NCI-H345 (cell line): ENCODE data around the gene FRMPD4.

Experiments
- DNase-seq: peaks from one replicate; lab custom pipeline; 2025; lab: John Stamatoyannopoulos, UW

Gene FRMPD4

DNA sequence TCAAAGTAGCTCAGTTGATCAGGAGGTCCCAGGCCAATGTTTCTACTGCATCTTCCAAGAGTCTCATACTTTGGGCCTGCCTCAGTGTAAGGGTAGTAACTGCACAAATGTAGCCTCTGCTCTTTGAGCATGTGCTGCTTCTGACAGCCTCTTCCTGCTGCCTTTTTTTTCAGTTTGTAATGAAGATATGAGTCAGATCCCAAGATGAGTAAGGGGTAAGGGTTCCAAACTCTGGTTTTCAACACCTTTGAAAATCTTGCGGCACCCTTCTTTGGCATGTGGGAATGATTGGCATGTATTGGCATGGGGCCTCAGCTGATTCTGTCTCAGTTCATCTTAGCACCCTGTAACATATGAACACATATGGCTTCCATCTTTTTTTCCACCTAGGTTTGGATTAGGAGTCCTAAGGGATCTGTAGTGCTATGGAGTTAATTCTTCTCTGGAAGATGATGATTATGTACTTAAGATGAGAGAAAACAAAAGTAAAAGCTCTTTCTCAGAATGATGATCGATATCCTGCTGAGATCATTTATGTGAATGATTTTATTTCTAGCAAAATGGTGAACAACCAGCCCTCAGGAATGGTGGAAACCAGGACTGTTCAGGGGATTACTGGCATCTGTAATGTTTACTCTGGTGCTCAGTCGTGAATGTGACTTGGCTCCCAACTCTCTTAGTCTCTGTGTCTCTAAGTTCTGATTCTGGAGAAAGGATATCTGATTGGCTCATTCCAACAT, 534.3 kb downstream of the FRMPD4 start:
- DNase-seq: no peak

DNA sequence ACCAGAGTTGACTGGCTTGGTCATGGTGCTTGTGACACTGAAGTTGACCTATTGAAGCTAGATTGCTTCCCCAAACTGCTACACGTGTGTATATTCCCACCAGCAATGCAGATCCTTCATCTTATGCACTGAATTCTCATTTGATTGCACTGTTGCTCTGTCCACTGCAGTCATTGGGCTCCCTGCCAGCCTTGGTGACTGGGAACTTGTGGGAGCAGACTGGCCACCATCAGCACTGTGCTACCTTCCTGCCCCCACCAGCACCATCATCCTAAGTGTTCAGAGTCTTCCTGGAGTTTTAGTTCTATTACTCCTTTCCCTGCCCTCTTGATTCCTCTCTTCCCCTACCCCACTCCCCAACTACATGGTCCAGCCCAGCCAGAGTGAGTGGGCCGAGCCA, 535.2 kb downstream of the FRMPD4 start:
- DNase-seq: no peak

DNA sequence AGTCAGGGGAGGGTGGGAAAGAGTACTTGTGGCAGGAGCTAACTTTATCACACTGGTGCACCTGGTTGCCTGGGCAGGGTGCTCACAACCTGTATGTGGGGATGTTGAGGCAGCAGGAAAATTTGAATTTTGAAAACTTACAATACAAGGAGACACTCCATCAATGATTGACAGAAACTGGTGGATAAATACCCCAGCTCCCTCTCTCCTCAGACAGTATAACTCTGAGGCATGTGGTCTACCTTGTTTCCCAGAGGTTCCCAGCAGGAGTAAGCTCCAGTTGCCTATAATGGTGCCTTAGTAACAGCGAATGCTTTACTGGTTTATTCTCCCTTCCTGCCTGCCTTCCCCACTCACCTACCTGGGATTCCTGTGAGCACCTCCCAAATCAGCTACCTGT, 541.2 kb downstream of the FRMPD4 start:
- no peak for DNase-seq

DNA sequence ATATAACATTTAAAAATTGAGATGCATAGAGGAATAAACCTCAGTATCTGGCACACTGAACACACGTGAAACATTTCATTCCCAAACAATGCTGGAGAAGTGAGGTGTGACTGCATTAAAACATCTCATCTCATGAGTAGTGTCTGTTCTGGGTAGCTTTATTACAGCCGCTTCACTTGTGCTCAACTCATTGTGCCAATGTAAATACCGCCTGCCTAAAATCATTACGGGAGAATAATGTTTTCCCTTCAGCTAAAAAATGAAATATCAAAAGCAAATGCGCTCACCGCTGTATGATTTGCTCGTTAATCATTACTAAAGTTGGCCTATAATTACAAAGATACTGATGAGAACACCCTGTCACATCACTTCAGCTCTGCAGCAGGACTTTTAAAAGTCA, 542.8 kb downstream of the FRMPD4 start:
- peak; percentile 52 for DNase-seq

DNA sequence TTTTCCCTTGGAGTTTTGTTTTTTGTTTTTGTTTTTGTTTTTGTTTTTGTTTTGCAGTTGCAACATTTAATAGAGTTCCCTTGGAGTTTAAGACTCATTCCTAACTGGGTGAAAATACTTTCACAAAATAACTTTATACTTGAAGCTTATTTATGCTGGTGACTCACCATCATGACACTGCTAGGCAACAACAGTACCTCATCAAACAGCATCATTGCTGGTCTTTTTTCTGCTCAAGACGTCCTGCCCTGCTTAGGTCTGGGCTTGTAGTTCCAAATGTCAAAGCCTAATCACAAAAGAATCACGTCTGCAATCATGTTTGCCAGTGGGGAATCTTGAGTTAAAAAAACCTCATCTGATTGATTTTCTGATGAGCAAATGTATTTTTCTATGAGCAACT, 547.3 kb downstream of the FRMPD4 start:
- DNase-seq: no peak

DNA sequence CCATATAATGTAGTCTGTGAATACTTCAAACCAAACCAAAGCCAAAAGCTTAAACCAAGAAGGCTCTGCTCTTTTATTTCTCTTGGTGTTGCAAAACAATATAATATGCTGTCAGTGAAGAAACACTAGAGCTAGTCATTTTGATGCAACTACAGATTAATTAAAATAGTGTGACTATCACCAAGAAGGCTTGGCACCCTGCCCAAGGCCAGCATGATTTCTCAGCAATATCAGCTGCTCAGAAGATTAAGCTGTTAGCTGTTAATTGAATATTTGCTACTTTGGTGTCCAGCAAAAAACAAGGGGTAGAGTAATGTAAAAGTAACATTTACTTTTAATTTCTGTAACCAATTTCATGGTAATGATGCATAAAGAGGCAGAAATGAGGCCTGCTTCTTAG, 548.1 kb downstream of the FRMPD4 start:
- DNase-seq: no peak

DNA sequence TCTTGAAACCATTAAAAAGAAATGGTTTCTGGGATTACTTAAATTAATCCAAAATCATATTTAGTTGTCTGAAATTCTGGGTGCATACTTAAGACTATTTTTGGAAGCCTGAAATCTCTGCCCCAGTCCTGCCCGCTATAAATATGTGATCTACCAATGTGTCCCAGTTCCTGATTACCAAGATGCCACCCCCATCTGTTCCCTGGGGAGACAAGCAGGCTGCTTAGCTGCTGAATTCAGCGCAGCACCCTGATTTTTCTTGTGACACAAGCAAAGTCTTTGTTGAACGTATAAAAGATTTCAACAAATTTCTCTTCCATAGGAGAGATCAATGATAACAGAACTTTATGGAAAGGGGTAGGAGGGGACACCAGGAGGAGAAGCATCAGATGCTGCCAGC, 552.4 kb downstream of the FRMPD4 start:
- DNase-seq: no peak

DNA sequence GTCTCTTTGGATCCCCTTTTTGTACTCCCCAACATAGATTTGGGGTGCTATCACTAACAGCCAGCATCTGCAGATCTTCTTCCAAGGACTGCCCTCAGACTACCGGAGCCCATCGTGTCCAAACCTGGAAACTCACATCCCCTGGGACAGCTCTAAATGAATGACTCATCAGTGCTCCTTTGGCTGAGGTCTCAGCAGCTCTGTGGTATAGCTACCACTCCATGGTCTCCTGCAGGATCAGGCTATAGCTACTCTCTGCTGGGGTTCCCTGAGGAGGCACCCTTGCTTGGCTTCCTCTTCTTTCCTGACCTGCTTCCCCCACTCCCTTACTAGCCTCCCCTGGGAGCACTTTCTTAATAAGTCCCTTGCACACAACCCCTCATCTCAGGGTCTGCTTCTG, 555.5 kb downstream of the FRMPD4 start:
- DNase-seq: no peak

DNA sequence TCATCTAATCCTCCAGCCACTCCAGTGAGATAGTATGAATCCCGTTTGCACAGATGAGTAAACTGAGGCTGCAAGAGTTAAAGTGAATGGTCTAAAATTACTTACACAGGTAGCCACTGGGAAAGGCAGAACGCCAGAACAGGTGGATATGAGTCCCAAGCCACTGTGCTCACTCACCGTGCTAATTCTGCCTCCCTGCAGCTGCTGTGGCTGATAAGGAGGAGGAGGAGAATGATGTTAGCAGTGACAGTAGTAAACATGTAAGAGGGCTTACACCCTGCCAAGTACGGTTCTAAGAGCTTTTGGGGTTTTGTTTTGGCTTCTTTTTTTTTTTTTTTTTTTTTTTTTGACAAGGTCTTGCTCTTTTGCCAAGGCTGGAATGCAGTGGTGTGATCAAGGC, 562.5 kb downstream of the FRMPD4 start:
- DNase-seq: no peak

DNA sequence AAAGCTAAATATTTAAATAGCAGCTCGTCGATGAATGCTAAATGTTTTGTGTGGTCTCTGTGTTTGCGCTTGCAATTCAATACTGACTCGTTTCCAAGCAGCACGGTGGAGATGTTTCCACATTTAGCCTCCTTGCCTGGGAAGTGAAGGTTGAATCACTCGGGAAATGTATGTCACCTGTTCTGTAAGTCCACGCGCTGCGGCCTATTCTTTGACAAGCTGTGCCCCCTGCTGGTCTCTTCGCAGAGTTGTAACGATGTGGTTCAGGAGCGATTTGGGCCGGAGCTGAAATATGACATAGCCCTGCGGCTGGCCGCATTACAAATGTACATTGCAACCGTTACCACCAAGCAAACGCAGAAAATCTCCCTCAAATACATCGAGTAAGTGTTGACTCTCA, 563.4 kb downstream of the FRMPD4 start:
- peak; percentile 85 for DNase-seq

DNA sequence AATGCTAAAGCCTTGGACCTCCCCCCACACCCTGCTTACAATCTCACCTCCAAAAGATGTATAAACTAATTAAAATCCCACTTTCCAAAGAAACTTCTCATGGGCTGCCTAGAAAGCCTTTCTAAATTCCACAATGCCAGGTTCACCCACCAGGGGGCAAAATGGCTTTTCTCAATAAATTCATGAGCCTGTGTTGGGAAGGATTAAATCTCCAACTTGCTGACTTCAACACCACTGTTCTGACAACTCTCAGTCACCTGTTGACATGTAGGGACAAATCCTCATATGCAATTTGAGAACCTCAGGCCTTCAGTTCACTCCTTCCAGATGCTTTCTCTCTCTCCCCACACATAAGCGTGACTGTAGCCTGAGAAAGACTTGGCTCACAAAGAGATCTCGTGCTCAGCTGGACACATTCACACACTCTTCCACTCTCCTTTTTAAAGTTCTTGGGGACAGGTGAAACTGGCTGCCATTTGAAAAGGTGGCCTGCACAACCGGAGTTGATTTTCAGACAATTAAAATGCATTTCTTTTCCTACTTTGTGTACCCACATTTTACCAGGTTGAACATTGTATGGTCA, 564.3 kb downstream of the FRMPD4 start:
- DNase-seq: peak; percentile 17

DNA sequence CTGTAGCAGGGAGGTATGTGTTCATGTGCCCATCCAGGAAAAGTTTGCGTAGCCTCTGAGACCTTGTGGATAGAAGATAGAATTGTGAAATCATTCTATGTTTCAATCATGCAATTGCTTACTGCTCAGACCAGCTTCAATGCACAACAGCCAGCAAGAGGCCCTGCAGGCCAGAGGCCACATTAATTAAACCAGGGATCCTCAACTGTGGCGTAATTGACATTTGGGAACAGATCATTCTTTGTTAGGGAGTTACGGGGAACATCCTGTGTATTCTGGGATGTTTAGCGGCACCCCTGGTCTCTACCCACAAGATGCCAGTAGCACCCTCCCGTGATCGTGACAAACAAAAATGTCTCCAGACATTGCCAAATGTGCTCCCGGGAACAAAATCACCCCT, 566.4 kb downstream of the FRMPD4 start:
- no peak for DNase-seq

DNA sequence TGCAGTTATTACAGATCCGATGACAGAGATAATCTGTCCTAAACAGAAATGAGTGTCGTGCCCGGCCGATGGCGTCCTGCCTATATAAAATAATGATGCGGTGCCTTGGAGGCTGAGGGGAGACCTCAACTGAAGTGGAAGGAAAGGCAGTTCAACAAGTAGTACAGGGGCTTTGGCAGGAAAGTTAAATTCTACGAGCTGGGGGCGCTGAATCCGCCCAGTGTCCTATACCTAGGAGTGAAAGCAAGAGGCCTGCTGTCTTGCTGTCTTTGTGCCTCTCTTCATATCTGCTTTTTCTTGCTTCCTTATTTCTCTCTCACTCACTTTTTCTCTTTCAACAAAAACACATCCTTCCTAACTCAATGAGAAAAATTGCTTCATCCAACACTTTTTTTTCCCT, 570.8 kb downstream of the FRMPD4 start:
- no peak for DNase-seq

DNA sequence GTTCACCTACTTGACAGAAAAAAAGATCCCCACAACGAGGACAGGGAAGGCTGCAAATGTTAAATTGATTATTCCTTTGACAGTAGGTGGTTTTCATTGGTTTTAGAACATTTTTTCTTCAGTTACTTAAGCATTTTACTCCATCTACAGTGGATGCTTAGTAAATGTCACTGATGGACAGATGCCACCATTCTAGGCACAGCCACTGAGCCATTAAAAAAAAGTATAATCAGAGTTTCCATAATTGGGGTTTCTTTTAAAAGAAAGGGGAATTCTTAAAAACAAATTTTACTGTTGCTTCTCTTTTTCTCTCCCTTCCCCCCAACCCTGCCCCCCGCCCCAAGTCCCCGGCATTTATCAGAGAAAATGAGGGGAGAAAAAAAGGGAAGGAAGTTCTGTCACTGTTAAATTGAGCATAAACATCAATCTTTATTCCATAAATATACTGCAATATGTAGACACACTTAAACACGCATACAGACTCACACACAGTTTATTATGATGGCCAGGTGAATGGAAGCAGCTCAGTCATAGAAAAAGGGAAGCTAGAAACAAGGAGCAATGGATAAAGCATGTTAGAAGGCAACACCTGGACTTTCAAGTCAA, 573.3 kb downstream of the FRMPD4 start:
- DNase-seq: no peak

DNA sequence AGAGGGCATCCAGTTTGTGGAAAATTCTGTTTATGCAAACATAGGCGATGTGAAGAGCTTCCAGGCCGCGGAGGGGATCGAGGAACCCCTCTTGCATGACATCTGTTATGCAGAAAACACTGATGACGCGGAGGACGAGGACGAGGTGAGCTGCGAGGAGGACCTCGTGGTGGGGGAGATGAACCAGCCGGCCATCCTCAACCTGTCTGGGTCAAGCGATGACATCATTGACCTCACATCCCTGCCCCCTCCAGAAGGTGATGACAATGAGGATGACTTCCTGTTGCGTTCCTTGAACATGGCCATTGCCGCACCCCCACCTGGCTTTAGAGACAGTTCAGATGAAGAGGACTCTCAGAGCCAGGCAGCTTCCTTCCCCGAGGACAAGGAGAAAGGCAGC, 578.3 kb downstream of the FRMPD4 start:
- DNase-seq: no peak

DNA sequence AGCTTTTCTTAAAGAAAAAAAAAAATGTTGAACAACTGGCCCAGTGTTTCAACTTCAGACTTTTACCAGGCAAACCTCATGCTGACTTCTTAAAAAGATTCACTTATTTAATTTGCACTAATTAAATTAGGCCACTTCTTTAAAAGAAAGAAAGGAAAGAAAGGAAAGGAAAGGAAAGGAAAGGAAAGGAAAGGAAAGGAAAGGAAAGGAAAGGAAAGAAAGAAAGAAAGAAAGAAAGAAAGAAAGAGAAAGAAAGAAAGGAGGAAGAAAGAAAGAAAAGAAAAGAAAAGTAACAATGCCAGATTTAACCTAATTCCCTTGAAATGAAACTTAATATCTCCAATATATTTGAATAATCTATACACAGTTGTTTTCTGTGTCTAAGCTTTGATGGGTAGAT, 581.6 kb downstream of the FRMPD4 start:
- DNase-seq: no peak

DNA sequence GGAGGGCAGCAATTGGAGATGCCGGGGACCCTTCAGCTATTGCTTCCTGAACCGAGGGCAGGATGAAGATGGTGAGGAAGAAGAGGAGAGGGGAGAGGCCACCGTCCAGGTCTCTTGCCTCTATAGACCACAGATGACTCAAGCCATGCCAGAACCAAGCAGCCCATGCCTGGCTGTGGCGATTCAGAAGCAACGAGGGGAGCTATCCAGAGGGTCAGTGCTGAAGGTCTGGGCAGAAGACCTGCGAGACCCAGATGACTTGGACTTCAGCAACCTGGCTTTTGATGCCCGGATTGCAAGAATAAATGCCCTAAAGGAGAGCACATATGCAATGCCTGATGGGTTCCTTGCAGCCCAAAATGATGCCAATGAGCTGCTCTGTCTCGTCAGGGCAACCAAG, 582.8 kb downstream of the FRMPD4 start:
- DNase-seq: no peak

DNA sequence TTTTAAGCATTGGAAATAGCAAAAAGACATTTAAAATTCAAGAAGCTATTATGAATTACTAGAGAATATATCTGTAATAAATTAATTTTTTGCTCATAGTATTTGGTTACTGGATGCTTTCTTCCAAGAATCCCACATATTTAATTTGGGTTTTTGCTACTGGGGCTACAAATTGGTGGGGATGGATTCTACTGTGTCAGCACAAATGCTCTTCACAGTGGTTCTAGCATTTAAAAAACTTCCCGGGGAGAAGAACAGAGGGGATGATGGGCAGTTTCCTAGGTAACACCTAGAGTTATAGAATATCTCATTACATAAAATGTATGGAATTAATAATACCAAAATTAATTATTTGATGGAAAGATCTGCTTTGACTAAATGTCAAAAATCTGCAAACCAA, 584.0 kb downstream of the FRMPD4 start:
- no peak for DNase-seq

DNA sequence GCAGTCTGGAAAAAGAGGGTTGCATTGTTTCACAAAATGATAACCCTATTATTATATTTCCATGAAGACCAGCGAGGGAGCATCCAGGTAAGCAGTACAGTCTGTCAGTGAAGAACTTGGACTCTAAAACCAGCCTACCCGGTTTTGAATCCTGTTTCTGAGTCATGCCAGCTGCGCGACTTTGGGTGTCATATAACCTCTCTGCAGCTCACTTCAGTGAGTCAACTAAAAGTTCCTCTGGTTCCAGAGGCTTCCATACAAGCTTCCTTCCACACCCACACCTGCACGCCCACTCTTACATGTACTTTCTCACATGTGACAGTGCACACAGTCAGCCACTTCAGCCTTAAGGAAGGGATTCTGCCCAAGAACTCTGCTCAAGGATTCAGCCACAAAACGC, 603.1 kb downstream of the FRMPD4 start:
- DNase-seq: no peak

DNA sequence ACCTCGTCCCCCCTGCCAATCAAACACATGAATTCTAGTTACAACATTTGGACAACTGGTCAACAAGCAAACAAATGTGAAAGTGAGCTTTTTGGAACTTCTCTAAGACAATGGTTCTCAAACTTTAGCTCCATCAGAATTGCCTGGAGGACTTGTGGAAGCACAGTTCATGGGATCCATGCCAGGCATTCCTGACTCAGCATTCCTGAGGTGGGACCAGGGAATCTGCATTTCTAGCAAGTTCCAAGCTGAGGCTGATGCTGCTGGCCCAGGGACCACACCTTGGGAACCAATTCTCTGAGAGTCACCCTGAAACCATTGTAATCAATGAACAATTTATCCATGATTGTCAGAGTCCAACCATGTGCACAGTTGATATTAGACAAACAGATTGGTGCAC, 609.2 kb downstream of the FRMPD4 start:
- DNase-seq: no peak

DNA sequence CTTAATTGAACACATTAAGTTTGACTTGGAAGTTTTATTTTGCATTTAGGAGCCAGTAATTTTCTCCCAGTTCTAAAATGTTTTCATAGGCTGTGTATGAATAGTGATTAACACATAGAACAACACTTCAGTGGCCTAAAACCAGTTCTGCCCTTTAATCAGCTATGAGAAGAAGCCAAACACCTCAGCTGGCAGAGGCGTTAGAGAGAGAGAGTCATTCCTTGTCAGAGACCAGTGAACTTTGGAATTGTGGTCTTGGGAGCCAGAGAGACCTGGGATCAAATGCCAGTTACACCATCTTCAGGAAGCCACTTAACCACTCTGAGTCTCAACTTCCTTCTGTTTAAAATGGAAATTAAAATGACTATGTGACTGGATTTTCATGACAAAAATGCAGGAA, 613.6 kb downstream of the FRMPD4 start:
- DNase-seq: no peak

DNA sequence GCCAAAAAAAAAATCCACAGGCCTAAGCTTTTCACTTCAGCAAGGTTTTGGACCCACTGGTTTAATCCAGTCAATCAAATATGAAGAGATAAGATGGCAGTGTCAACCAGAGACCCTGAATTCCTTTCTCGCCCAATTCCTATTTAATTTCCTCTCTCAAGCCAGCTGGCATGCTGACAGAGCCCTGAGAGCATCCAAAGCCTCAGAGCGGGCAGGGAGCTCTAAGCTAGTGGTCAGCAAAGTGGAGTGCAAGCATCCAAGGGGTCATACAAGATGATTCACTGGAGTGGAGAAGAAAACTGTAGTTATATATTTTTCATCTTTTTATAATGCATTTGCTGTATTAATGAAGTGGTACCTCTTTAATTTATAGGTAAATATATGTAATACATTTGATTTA, 615.1 kb downstream of the FRMPD4 start:
- DNase-seq: no peak

DNA sequence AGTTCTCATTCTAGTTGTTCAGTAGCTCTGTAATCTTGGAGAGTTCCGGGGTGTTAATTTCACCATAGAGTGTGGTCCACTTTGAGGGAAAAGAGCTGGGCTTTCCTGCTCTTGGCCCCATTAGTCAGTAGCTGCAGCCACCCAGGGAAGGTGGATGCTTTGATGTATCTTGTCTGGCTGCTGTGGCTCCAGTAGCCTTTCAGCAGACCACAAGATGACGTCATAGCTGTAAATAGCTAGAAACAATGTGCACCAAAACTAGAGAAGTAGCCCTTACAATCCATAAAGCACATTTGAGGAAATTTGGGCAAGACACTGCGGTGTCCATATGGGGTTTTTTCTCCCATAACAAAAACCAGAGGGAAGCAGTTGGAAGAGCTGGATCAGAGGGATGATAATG, 620.0 kb downstream of the FRMPD4 start:
- no peak for DNase-seq

DNA sequence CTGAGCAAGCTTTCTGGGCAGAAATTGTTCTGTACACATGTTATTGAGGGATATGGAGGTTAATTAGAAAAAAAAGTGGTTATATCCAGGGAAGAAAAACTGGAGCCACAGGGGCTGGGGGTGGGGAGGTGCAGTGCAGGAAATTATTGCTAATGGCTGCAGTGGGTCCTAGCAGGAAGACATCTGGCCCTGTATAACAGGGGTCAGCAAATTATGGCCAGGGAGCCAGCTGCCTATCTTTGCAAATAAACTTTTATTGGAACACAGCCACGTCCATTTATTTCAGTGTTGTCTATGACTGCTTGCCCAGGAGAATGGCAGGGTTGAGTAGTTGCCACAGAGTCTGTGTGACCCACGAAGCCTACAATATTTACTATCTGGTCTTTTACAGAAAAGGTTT, 629.6 kb downstream of the FRMPD4 start:
- no peak for DNase-seq
